GM12874 (cell line): ENCODE measurements around the gene WWOX.

Experiments
- CTCF ChIP-seq: IDR thresholded peaks from 2 replicates; pipeline ENCODE4 v1.5.1; 2011; ENCODE audit warnings: low read depth, mild to moderate bottlenecking, control low read depth, low read length, moderate library complexity; ENCODE audit not compliant: insufficient read depth

Gene WWOX

GRCh38 chr16:78953526-78953925, 854.1 kb downstream of the WWOX start:
- TF ChIP-seq CTCF, result no peak

GRCh38 chr16:78955206-78955605, 855.8 kb downstream of the WWOX start:
- no peak for TF ChIP-seq CTCF

GRCh38 chr16:78956859-78957258, 857.4 kb downstream of the WWOX start:
- no peak for TF ChIP-seq CTCF

GRCh38 chr16:78957317-78958100, 858.1 kb downstream of the WWOX start:
- no peak for TF ChIP-seq CTCF

- TF ChIP-seq CTCF, result no peak
Measured at GRCh38 chr16:78961464-78961863, 862.0 kb downstream of the WWOX start.

- TF ChIP-seq CTCF, result no peak
Measured at GRCh38 chr16:78962457-78962929, 863.0 kb downstream of the WWOX start.

- TF ChIP-seq CTCF, result no peak
Measured at GRCh38 chr16:78967948-78968347, 868.5 kb downstream of the WWOX start.
